HG03175 (cell line): Measurements from ENCODE around the gene CRYBG3.

Source experiments
- ATAC-seq: cut with Tn5 transposase; IDR thresholded peaks from one replicate; pipeline ENCODE4 v1.9.1; 2021; ENCODE audit warnings: mild to moderate bottlenecking, moderate library complexity; ENCODE audit not compliant: unreplicated experiment

Gene CRYBG3

DNA sequence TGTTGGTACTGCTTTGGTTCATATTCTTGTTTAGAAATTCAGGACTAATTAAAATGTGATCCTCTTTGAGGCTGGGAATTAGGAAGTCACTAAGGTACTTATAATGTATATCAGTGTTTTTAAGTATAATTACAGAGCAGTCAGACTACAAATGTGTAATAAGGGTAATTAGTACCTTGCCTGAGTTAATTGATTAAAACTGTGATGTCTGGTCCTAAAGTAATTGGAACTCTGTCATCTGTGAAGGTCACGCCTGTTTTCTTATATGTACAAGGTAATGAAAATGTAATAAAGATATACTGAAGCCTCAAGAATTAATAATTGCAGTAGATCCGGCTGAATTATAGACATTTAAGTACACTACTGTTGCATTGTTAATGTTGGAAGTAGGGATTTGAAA, 117.6 kb downstream of the CRYBG3 start:
- ATAC-seq = no peak

DNA sequence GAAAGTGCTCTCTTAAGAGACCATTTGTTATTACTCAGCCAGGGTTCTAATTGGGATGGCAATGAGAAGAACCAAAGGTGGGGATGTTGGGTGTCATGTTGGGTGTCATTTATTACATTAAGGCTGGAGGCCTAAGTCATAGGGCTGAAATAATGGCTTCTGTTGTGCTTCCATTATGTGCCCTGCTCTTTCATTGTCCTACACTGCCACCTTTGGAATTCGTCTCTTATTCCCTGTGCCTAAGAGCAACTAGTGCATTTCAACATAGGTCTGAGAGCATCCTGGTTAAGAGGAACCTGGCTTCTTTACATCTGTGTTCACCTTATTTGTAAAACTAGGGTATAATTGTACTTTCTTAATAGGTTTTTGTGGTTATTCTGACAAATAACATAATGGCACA, 118.2 kb downstream of the CRYBG3 start:
- ATAC-seq = no peak

DNA sequence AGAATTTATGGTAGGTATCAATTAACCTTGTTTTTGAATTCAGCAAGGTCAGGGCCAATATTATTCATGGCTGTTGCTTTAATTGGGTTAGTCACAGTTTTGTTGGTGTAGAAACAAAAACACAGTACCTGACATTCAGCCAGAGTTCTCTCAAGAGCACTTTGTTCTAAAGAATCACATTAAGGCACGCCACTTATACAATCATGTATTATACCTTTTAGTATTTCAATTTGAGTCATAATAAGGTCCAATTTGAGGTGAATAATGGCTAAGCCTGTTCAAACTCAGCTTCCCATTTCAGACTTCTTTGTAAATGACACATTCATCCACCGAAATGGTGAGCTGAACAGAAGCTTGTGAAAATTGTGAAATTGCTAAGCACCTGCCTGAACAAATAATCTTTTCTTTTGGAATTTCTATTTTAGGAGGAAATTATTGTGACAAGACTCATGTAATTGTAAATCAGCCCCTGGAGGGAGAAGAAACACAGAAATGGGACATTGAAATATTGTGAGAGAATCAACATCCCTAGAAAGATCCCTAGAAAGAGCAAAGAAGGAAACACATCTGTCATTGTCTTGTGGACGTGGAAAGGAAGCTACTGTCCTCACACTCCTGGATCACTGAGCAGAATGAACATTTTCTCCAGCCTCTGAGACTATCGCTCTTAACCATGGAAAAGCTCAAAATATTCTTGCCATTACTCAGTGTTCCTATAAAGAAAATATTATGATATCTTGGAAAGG, 121.2 kb downstream of the CRYBG3 start:
- ATAC-seq = no peak

DNA sequence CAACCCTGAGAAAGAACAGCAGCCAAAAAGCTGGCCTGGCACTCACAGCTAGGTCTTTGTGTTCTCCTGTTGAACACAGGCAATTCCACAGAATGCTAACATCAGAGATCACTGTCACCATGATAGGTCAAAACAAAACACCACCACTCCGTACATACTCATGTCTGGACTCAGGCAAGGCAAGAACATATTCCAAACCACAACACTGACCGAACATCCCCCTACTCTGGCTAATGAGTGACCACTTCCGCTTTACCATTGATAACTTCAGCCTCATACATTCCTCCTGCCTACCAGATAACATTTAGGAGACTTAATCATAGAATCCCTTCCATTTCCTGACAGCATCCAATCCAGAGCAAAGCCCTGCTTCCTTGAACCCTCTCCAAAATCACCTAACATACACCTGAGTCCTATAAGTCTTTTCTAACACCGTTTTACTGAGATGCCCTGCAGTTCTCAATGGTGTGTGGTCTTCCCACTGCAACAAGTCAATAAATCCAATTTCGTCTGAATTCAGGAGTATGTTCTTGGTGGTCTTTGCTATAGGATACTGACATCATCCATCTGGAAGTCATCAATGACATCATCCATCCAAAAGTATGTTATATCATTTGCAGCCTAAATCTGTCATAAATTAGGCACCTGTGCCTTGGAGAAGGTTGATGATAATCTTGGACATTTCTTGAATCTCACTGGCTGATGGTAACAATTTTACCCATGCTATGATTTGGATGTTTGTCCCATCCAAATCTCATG, 126.7 kb downstream of the CRYBG3 start:
- ATAC-seq = no peak

DNA sequence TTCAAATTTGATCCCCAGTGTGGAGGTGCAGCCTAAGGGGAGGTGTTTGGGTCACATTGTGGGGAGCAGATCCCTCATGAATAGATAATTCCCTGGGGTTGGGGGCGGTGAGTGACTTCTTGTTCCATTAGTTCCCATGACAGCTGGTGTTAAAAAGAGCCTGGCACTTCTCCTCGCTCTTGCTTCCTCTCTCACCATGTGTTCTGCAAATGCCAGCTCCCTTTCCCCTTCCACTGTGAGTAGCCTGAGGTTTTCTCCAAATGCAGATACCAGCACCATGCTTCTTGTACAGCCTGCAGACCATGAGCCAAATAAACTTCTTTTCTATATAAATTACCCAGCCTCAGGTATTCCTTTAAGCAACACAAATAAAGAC, 127.3 kb downstream of the CRYBG3 start:
- no peak for ATAC-seq

DNA sequence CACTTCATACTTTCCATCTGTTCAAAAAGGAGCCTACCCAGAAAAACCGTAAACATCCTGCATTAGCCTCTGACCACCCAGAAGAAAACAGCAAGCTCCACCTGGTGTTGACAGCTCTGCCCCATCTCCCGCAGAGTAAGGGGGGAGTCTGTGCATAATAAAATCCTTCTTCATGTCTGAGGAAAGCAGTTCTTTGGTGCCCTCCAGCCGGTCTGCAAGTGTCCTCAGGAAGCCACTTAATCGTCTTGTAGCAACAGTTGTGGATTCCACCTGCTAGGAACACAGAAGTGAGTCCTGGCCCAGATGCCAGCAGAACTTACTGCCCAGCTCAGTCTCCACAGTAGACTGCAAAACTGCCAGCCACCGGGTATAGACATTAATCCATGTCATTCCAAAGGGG, 127.9 kb downstream of the CRYBG3 start:
- no peak for ATAC-seq

DNA sequence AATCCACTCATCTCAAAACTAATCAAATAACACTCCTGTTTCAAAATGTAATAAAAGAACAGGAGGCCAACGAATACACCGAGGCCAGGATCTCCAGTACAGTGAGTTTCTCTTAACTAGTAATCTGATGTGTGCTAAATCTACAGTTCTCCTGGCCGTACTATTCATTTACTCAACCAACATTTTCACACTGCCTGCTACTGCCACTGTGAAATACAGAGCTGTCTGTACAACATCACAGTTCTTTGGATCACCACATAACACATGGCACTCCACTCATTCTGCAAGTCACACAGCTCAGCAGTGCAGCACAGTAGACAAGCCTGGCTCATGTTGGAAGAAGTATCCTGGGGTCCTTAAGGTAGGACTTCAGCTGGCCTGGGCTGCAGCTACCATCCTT, 128.5 kb downstream of the CRYBG3 start:
- ATAC-seq = no peak

DNA sequence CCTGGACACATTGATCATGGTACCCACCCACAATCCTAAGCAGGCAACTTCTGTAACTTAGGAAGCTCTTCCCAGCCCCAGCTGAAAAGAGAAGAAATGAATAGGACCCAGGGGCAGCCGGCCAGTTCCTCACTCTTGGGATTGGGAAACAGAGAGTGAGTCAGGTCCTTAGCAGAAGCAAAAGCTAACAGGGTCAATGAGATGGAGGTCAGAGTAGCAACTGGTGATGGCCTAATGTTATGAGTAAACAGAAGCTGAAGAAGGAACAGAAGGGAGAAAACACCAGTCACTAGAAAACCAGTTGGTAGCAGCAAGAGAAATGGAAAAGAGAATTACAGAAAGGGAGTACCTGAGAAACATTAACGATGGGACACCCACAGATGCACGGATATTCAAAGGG, 130.5 kb downstream of the CRYBG3 start:
- ATAC-seq = no peak

DNA sequence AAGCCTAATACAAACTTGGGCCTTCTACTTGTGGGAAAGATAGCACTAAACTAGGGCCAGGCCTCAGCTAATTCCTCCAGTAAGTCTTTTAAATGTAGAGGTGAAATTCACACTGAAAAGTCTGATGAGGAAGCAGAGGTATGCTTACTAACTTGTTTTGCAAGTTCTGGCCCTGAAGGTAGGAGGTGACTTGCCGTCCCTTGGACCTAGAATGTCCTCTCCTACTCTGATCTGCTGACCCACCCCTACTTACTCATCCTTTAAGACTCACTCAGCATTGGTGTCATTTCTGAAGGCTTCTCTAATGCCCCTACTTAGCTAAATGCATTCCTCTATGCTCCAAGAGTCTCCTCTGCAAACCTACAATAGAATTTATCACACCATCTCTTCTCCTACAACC, 131.1 kb downstream of the CRYBG3 start:
- no peak for ATAC-seq

DNA sequence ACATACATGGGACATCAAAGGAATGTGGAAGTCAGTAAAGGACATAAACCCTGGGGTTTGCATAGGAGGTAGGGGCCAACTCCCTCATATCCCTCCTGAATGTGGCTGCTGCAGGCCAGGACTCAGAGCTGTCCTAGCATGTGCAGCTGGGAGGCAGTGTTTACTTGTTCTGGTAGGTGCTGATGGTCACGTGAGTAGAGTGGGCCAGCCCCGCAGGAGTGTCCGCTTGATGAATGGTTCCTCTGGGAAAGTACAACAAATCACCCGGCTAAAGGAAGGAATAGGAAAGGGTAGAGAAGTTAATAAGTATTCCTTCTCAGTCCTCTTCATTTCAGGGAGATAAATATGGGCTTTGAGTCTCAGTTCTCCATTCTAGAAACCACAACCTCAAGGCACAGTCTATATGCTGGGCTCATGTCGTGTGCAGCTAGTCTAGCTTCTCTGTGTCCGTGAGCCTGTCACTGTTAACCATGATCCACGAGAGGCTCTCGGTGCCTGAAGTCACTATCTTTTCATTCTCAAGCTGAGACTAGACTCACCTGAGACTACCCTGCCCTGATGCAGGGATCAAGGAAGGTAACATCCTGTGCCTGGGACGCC, 132.5 kb downstream of the CRYBG3 start:
- ATAC-seq = no peak

DNA sequence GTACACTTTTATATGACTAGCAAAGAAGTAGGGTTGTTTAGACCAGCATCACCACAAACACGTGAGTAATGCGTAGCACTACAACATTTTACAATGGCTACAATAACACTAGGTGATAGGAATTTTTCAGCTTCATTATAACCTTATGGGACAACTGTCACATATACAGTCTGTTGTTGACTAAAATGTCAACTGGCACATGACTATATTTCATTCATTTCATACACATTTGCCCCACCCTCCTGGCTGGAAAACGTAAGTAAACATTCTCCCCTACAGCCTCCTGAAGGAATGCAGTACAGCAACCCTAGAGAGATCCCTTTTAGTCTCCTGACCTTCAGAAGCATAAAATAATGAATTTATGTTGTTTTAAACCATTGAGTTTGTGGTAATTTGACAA, 134.2 kb downstream of the CRYBG3 start:
- ATAC-seq = no peak

DNA sequence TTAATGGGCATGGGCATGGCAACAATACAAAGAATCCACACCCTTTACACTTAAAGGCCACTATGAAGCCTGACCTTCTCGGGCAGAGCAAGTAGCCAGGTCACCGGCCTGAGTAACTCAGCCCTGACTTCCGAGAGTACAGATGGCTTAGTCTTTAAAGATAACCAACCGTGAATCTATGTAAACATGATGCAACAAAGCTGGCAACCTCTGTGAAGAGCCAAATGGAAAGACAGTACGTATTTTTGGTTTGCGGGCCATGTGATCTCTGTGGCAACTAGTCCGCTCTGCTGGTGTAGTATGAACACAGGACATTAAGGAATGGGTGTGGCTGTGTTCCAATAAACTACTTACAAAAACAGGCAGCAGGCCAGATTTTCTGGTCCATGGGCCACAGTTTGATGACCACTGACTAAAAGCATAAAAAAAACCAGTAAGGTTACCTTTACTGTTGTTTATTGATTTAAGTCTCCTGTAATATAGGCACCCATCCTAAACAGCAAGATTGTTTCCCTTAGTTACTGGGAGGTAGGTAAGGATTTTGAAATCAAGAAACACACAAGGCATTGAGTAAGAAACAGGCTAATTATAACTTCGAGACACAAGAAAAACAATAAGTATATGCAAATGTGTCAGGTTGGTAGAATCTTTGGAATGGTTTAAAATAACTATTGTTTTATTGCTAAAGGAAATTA, 136.0 kb downstream of the CRYBG3 start:
- ATAC-seq = no peak

DNA sequence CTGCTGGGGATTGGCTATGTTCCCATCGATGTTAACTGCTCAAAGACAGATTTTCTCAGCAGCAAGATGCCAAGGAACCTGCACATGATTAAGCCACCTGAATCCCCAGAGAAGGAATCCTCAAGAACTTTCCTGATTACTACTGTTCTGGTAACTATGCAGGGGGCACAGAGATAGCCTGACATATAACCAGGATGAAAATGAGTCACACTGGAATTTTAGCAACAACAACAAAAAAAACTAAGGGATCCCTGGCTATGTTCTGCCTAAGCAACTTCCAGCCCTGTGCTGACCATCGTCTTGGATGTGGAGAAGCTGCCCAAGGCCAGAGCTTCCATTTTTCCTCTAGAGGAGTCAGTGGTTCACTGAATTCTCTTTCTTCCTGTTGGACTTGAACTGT, 136.6 kb downstream of the CRYBG3 start:
- ATAC-seq = no peak

DNA sequence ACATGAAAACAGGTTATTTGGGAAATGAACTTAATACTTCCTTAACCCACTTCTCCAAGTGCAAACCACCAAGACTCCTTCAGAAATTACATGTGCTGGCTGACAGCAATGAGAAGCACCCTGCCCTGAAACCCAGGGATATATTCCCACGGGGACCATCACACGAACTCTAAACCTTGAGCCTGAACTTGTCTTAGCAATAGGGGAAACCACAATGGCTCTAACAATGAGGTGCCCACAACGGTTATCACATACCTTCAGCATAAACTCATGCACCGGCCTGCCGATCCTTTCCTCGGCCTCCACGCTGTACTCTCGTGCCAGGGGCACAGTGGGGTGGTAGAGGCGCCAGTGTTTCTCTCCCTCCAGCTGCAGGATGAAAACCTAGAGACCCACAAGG, 137.0 kb downstream of the CRYBG3 start:
- no peak for ATAC-seq

DNA sequence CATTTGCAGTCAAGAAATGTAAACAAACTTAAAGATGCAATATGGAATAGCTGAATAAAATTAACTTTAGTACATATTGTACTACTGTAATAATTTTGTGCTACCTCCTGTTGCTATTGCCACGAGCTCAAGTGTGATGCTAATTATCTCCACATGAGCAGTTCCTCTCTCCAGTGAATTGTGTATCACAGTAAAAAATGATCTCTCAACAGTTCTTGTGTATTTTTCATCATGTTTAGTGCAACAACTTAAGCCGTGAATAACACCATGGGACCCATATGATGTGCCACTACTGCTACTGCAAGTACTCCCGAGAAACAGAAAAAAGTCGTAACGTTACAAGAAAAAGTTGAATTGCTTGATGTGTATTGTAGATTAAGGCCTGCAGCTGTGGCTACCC, 138.1 kb downstream of the CRYBG3 start:
- no peak for ATAC-seq

DNA sequence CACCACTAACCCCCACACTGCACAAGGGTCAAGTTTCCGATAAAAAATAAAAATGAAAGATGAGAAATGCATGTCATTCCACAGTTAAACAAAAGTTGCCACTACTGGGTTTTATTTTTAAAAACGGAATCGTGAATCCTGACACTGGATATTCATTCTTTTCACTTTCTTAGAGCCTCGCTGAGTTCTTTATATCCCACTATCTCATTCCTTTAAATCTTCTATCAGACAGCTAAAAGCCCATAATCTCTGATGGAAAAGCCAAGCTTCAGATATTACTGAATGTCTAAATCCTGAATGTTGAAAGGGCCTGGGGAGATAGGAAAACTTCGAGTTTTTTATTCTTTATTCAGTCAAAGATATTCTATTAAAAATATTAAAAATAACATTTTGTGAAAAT, 138.7 kb downstream of the CRYBG3 start:
- ATAC-seq = no peak

DNA sequence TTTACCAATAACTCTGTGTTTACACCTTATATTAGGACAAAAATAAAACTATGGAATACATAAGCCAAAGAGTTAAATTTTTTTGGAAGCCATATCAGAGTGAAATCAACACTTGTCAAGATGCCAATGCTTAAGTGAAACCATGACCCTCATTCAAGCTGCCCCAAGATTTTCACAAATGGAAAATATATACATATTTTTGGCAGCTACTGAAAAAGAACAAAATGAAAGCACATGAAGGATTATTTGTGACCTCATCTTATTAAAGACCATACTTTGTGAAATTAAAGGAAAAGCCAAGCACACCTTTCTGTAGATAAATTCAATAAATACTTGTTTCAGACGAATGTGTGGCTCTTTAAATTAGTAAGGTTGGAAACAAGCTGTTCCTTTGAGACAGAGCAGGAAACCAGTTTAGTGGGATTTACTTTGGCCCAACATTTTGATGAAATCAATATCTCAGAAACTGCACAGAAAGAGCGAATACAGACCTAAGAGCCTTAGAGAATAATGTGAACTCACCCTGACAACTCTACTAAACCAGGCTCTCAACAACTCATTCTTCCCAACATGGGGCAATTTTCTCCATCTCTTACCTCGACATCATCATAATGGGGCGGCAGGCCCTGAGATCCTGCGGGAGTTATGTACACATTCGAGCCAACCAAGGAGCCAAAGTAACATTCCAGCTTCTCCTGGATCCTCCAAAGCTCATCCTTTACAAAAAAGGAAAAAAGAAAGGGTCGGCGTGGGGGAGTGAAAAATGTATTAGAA, 139.4 kb downstream of the CRYBG3 start:
- no peak for ATAC-seq

DNA sequence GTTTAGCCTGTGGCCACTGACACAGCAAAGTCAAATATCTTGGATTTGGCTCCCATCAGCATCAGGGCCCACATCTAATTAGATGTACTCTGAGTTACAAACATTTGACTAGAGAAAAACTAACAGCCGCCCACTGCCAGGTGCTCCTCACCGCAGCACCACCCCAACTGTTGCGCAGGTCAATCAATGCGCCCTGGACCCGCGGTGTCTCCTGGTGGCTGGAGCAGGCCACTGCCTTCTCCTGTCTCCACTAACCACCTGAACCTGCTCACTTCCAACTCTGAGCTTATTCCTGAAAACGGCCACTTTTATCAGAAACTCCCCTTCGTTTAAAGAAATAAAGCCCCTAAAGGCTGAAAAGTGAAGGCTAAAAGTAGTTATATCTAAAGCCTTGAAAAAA, 146.2 kb downstream of the CRYBG3 start:
- ATAC-seq = no peak

DNA sequence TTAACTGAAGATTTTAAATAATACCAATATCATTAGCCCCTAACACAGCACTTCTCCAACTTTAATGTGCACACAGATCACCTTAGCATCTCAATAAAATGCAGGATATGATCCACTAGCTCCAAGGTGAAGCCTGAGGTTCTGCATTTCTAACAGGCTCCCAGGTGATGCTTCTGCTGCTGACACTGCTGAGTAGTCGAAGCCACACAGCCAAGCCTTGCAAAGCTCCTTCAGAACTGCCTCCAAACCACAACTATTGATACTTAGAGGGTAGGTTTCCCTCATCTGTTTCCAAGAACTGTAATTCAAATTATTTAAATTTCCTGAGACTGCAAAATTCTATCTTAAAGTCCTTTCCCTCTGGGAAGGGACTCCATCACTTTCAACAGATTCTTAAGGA, 146.6 kb downstream of the CRYBG3 start:
- ATAC-seq = no peak

DNA sequence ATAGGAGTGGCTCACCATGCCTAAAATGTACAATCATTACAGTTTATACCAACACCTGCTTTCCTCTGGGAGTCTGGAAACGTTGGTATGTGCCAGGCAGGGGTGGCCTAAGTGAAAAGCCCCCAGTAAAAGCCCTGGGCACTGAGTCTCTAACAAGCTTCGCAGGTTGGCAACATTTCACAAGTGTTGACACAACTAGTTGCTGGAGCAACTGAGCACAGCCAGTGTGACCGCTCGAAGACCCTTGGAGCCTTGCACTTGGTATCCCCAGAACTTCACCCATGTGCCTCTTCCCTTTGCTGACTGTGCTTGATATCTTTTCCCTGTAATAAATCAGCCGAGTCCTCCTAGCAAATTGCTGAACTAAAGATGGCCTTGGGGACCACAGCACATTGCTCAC, 147.7 kb downstream of the CRYBG3 start:
- ATAC-seq = no peak

DNA sequence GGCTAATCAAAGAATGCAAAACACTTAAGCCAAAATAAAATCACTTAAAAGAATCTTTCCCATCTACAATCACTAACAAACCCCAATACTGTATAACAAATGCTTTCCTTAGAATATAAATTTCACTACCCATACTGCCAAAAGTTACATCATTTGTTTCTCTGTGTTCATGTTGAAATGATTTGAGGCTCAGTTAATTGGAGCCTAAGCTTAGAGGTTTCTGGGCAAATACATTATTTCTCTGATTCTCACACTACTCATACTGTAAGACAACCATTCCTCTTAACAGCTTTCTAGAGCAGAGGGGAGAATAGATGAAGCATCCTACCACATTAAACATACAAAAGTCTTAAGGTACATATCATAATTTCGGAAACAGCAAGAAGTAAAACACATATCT, 148.3 kb downstream of the CRYBG3 start:
- no peak for ATAC-seq
